Stomach (tissue), 4 donors: ENCODE results near the gene CDC34.

Experiments
- POLR2A ChIP-seq, 4 donors: fragments of 450-650 bp; IDR thresholded peaks; one replicate each; pipeline ENCODE4 v1.6.1; 2016; ENCODE audit warnings: antibody characterized with exemption in 4 of 4, control low read depth in 2 of 4, mild to moderate bottlenecking in 1 of 4, moderate library complexity in 1 of 4
- POLR2AphosphoS5 ChIP-seq, 3 donors: sonication (generic); formaldehyde crosslinking; IDR thresholded peaks; one replicate each; pipeline ENCODE4 v1.6.1; 2016; ENCODE audit warnings: antibody characterized with exemption in 3 of 3
- TF ChIP-seq, protein P1 (sequence below), 7 experiments: fragments of 450-650 bp in 4 of 7; fragments of 200-600 bp in 3 of 7; sonication (generic) in 3 of 7; IDR thresholded peaks; one replicate each; pipeline ENCODE4 v1.5.1; 2016 to 2019; ENCODE audit warnings: antibody characterized with exemption in 7 of 7, control low read depth in 2 of 7, mild to moderate bottlenecking in 1 of 7

DNA sequence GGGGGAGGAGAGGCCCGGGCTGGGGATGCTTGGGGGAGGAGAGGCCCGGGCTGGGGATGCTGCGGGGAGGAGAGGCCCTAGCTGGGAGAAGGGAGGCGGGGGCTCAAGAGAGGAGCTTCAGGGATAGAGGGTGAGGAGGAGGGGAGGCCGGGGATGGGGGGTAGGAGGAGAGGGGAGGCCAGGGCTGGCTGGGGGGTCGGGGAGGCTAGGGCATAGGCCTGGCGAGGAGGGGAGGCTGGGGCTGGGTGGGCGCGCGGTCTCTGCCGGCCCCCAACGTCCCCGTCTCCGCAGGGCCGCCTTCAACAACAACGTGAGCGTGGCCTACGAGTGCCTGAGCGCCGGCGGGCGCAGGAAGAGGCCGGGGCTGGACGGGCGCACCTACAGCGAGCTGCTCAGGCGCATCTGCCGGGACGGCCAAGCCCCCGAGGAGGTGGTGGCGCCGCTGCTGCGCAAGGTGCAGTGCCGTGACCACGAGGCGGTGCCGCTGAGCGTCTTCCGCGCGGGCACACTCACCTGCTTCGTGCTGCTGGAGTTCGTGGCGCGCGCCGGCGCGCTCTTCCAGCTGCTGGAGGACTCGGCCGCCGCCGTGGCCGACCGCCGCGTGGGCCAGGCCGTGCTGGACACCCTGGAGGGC, 12.8 kb upstream of the CDC34 start:
- TF ChIP-seq, protein P1, sequence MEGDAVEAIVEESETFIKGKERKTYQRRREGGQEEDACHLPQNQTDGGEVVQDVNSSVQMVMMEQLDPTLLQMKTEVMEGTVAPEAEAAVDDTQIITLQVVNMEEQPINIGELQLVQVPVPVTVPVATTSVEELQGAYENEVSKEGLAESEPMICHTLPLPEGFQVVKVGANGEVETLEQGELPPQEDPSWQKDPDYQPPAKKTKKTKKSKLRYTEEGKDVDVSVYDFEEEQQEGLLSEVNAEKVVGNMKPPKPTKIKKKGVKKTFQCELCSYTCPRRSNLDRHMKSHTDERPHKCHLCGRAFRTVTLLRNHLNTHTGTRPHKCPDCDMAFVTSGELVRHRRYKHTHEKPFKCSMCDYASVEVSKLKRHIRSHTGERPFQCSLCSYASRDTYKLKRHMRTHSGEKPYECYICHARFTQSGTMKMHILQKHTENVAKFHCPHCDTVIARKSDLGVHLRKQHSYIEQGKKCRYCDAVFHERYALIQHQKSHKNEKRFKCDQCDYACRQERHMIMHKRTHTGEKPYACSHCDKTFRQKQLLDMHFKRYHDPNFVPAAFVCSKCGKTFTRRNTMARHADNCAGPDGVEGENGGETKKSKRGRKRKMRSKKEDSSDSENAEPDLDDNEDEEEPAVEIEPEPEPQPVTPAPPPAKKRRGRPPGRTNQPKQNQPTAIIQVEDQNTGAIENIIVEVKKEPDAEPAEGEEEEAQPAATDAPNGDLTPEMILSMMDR (IDR thresholded peaks at IDR 0.05), result no peak
- TF ChIP-seq POLR2A (IDR thresholded peaks at IDR 0.05) (no peak), POLR2AphosphoS5 (IDR thresholded peaks at IDR 0.05) (no peak)
